NCI-H187 treated with DMSO at 0.1 percent for 48 hours (cell line): ENCODE measurements around the gene ASB11.
A peak's percentile ranks its signal among the peaks of the same experiment; 100 is the strongest.

Experiments used
- DNase-seq: peaks from one replicate; lab custom pipeline; 2025; lab: John Stamatoyannopoulos, UW

The ASB11 gene, protein sequence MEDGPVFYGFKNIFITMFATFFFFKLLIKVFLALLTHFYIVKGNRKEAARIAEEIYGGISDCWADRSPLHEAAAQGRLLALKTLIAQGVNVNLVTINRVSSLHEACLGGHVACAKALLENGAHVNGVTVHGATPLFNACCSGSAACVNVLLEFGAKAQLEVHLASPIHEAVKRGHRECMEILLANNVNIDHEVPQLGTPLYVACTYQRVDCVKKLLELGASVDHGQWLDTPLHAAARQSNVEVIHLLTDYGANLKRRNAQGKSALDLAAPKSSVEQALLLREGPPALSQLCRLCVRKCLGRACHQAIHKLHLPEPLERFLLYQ

DNA sequence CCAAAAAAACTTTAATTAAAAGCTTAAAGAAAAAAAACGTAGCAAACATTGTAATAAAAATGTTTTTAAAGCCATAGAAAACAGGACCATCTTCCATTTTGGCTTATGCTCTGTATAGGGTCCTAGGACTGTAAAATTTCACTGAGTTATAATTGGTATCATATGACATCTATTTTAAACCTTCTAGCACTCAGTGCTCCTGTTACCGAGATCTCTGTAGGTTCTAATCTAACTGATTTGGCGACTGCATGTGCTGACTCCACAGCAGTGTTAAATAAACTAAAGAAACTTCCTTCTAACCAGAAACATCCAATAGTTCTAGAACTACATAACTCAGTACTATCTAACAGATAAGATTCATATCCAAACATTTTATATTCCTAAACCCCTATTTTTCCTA lies at the start of gene ASB11:
ASB11 (minus strand) TSS at position 132 of the 400 bp plus-strand sequence; CDS start at position 97, 35 bp downstream.
- no peak for DNase-seq

DNA sequence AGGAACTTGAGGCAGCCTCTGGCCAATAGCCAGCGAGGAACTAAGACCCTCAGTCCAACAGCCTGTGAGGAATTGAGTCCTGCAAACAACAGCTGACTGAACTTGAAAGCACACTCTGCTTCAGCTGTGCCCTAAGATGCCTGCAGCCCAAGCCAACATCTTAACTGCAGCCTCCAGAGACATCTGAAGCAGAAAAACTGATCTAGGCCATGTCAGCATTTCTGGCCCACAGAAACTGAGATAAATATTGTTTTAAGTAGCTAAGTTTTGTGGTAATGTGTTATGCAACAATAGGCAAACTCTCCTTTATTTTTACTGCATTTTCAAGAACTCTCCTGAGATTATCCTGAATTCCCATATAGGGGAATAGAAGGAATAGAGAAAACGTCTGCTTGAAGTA lies 44.3 kb upstream of the ASB11 start:
- DNase-seq, result no peak

DNA sequence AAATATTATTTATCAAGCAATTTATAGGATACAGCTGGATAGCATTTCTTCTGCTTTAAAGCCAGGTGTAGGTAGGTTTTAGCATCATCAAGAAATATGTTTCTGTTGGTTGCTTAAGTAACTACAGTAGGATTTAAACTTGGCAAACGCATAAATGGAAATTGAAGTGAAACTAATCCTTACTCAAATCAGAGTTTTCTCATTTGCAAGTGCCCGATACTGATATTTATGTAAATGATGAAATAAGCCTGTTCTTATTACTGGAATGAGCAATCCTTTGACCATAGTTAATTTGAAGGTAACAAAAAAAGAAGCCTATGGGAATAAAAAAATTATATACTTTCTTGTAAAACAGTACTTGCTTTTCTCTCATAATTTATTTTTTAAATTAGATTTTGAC lies 43.1 kb upstream of the ASB11 start:
- no peak for DNase-seq

DNA sequence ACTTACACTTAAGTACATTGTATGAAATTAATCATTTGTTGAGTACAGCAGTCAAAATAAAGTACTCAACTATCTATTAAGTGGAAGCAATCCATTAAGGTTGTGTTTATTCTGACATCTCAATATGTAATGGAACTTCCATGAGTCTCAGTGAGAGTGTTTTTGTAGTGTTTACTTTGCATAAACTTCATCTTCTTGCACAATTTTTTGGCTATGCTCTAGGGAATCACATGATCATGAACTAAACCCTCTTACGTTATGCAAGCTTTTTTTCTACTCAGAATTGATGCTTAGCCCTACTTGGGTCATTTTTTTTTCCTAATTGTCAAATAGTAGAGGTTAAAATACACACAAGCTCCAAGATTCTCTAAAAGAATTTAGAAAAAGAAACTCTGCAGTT lies 41.0 kb upstream of the ASB11 start:
- no peak for DNase-seq

DNA sequence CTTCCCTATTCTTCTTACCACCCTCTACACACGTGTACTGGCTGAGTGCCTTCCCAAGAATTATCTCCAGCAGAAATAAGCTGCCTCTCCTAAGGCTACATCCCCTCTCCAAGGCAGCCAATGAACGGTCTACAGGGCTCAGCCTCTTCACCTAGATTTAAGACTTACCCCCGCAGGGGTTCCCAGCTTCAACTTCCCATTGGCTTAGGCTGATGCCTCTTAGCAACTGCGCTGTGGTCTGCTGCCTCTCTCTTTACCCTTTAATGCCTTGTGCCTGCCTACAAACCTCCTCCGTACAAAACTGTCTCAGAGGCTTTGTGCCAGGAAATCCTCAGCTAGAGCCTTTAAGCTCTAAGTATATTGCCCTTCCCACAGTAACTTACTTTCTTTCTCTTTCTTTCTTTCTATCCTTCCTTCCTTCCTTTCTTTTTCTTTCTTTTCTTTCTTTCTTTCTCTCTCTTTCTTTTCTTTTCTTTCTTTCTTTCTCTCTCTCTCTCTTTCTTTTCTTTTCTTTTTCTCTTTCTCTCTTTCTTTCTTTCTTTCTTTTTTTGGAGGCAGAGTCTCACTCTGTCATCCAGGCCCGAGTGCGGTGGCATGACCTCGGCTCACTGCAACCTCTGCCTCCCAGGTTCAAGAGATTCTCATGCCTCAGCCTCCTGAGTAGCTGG lies 35.0 kb upstream of the ASB11 start:
- DNase-seq, result no peak

DNA sequence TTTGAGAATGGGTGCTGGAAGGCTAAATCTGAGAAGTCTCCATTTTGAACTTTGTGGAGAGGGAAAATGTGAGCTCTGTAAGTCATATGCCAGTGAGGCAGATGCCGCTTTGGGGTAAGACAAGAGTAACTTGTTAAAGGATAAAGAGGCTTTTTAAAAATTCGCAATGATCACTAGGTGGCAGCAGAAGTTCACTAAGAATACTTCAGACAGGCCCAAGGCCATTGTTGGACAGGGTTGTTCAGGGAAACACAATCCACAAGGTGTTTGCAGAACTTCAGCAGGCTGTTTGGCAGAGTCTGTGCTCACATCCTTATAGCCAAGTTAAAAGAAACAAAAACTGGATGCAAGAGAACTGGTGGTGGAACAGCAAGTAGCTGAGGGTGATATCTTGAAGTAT lies 33.6 kb upstream of the ASB11 start:
- peak; percentile 8 for DNase-seq

DNA sequence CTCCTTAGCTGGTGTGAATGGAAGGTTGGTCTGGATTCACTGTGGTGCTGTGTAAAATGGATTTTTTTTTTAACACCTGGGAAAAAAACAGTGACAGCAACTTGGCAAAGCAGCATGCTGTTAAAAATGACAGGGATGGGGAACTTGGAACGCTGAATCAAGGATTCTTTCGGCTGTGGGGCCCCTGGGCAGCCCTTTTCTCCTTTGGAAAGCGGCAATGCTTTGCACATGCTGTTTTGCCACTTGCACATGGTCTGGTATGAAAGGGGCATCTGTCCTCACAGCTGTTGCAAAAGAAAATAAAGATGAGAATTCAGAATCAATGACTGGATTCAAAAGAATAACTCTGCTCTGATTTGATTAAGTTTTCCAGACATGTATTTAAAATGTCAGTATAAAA lies 30.5 kb upstream of the ASB11 start:
- DNase-seq, result no peak

DNA sequence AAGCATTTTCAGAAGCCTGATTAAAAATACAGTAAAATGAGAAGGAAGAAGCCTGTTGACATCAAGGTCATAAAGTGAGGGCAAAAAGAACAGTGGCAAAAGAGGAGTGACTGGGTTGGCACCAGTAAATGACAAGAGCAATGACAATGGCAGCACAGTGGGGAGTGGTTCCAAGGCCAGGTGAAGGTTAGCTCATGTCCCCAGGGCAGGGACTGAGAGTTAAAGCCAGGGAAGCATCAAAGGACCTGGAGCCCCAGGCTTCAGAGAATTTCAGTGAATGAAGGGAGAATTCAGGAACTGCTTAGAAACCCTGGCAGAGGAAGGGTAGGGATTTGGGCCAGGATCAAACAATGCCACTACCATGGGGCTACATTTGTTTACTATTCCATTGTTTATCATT lies 28.7 kb upstream of the ASB11 start:
- no peak for DNase-seq

DNA sequence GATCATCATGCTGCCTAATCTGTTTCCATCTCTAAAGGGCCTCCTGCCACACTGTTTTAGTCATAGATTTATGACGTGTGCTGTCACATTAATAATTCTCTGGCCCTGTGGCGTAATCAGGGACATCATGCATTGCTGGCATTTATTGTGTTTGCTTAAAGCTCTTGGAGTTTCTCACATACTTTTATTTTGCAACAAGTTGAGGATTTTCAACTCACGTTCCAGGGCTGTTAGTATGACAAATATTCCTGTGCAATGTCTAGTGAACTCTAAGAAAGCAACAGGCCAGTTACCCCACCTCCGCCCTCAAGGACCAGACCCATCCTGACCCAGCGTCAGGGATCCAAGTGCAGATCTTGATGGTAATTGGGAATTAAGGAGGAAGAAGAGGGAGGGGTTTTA lies 27.6 kb upstream of the ASB11 start:
- no peak for DNase-seq

DNA sequence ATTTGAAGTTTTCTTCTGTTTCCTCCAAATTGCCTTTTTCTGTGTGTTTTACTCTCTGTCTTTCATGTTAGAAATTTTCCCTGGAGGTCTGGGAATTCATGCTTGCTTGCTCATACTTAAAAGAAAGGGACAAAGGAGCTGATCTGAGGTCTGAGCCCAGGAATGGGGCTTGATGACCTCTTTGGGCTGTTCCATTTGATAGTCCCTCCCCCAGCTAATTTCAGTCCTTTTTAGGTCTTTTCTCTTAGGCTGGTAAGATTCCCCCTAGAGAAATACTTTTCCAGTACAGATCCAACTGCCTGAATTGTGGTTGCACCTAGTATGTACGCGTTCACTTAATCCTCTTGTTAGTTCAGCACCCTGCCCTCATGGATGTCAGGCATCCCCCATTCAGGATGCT lies 25.4 kb upstream of the ASB11 start:
- DNase-seq, result no peak

DNA sequence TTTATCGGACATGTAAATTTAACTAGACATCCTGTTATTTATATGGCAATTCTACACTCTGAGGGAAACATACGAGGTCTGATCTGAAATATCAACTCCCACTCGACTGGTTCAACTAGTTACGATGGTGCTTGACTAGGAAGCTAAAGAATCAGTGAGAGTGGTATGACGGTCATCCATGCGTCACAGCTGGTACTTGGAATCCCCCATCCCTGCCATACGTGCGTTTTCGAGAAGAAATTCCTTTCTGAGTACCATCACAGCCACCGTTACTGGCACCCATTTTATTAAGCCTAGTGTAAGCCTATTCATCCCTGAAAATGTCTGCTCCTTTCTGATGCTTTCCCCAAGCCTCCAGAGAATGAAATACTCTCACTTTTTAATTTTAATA lies 20.6 kb upstream of the ASB11 start:
- DNase-seq, result no peak

DNA sequence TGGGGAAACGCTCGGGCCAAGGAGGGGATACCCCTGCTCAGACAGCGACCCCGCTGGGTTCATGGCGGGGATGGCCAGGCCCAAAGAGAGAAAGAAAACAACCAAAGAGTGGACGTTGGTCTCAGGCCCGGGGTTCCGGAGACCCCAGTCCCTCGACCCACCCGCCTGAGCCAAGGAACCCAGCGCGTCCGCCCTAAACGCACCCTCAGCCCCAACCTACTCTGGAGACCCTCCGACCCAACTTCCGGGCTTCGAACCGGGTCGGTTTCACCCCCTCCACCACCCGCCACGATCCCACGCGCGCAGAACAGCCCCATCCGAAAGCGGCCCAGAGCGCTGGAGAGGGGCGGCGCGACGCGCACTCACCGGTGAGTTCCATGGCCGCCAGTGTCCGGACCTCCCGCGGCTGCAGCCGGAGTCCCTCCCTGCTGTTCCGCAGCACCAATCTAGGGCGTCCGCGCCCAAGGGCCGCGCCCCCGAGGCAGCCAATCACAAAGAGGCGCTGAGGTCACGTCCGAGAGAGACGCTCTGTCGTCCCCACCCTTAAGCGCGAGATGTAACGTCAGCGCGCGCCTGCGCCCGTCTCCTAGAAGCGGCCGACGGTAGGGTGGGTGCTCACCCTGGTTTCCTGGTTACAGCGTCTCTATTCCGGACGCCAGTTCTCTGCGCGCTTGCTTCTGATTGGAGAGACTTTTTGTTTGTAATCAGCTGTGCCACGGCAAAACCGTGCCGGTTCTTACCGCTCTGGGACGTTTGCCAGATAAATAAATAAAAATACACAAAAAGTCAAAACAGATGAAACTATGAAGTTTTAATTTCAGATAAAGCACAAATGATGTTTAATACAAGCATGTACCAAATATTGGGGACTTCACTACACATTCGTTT lies 19.9 kb upstream of the ASB11 start, which contains the start of gene PIGA:
PIGA (minus strand) TSS at position 389 of the 888 bp plus-strand sequence. CDS start 3,593 bp downstream, outside the sequence.
- DNase-seq, result peak; percentile 87

DNA sequence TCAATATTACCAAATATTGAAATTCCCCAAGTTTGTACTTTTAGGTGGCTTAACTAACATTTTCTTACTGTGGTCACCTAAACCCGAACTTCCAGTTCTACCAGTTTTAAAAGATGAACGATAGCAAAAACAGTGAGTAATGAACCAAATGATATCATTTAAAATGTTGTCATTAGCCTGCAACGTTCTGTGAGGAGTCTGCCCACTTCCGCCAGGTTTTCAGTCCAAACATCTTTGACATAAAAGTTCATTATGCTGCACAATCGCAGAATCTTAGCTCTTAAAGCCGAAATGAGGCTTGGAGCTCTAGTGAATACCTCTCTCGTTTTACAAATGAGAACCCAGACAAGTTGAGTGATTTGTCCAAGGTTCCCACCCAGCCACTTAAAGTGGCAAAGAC lies 19.1 kb upstream of the ASB11 start:
- no peak for DNase-seq

DNA sequence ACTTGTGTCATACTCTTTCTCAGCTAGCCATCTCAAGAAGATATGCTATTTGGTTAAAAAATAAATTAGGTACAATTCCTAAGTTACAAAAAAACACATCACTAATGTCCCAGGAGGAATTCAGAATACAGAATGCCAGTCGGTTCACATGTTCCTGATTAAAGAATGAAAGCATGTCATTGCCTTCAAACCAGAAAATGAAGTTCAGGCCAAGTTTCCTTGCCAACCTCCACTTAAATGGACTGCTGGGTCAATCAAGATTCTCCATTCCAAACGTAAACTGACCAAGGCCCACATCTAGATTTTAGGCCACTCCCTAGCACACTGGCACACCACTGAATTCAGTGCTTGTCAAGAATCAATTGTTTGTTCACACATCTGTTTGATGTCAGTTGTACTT lies 13.4 kb upstream of the ASB11 start:
- DNase-seq, result no peak

DNA sequence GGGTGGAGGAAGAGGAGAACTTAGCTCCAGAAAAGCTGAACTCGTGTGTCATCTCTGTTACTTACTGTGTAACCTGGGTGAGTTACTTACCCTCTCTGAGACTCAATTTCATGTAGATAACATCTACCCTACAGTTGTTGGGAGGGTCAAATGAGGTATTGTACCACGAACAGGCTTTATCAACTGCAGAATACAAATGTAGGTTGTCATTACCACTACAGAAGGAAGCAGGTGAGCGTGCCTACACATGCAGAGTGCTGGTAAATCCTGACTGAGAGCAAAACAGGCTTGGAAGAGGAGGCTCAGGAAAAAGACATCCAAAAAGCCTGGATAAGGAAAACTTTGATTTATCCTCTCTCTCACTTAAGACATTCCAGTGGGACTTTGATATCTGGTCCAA lies 12.7 kb upstream of the ASB11 start:
- DNase-seq, result no peak

DNA sequence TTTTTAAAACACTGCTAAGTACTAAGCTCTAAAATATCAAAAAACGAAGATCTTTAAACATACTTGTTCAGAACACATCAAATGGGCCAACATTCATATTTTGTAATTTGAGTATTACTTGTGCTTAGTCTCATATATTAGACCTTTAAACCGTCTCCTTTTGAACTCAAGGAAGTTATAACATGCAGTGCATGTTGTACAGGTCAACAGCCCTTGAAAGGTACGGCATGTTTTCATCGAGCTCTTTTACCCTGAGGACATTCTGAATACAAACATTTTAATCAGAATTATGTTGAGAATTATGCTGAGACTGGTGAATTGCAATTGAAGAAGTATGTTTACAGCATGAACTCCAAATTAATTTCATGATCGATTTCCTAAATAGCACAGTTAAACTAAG lies 7.0 kb upstream of the ASB11 start:
- no peak for DNase-seq

DNA sequence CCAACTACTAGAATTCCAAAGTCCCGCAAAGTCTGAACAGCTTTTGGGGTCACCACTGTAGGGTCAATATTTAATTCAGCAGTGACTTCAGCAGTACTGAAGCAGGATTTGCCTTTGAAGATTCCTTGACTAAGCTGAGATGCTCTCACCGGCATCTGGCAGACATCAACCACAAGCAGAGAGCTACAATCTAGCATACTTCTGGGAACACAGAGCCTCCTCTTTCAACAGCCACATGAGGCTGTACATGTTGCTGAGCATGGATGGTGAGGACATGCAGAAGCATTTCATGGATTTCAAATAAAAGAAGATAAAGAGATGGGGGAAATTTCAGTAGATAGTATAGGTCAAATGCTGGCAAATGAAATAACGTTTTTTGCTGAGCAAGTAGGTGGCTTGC lies 6.6 kb upstream of the ASB11 start:
- DNase-seq, result no peak

DNA sequence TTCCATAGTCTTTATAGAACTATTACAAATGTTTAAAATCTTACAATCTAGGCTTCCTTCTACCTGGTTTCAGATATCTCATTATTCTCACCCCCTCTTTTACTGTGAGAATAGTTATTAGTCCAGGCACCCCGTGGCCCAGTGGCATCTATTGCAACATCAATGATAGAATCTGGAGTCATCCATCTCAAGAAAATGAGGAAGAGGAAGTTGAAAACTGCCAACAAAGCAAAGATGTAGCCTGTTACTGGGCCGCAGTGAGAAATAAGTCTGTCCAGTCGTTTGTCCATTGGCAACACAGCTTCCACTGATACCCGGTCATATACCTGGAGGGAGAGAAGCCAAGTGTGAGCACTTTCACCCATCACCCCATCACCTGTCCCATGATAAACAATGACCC lies 6.0 kb upstream of the ASB11 start:
- DNase-seq, result no peak

DNA sequence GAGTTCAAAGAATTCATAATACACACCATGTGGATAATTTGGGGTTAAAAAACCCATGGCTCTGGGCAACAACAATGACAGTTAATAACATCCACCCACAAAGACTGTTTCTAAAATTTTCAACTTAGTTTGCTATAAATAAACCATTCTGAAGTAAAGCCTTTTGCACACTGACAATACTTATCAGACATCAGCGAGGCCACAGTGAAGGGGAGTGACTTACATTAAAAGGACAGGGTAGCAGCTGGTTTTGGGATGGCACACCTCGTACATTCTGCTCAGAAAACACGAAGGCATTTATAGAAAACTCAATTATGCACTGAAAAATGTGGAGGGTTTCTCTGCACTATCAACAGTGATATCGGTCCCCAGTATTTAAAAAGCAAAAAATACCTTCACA lies 4.9 kb upstream of the ASB11 start:
- no peak for DNase-seq

DNA sequence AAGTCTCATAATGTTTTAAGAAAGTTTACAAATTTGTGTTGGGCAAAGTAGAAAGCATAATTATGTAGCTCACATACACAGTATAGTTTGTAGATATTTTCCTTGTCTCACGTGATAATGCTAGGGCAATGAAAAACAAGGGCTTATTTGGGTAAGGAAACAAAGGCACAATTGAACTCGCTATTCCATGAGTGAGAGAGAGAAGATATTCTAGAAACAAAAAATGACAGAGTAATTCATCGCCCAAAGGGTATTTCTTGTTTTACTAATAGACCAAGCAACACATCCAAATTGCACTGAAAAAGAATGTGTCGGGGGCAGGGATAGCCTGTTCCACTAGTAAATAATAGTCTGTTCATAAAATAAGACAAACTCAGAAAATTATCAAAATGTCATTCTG lies 3.6 kb upstream of the ASB11 start:
- DNase-seq, result no peak

DNA sequence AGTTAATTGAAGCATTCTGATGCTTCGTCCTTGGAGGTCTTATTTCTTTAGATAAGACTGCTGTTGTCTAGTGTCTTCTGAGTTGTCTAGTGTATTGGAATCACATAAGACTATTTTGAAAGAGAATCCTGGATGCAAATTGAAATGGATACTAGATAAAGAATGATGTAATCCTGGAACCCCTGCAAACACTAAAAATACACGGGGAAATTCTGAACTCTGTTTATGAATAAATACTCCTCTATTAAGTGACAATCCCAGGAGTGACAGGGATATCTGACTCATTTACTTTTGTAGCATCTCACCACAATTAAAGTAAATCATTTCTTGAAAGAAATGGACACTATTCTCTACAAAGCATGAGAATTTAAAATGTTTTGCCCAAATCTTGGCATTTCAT lies 968 bp downstream of the ASB11 start:
- no peak for DNase-seq

DNA sequence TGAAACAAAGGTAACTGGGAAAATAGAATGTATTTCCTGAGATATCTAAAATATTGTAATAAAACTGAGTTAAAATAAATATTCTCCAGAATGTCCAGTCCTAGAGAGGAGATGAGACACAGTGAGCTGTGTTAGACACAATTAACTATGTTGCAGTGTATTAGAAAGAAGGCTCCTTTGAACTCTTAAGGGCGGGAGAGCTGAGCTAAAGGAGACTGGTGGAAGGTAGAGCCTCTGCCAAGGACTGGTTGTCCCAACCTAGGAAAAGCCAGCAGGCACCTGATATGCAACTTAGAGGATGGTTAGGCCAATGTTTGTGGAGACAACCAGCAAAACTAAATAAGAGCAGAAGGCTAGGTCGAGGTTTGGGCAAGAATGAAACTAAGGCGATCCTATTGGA lies 4.3 kb downstream of the ASB11 start:
- DNase-seq, result no peak

DNA sequence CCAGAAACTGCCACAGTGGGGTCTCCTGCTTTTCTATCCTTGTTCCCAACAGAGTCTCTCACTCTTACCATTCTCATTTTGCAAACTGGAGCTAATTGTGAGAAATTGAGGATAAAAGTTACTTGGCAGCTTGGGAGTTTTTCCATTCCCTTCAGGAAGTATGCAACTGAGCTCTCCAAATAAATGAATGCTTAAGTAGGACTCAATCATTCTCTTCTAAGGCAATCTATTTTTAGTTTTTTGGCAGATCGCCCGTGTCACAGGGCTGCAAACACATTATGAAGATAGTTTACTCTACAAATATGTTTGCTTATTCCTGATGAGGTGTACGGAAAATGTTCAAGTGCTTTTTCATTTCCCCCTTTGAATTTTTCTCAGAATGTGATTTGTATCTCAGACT lies 5.3 kb downstream of the ASB11 start:
- no peak for DNase-seq
